ENCODE data around the gene PPFIA1. TPM values are rescaled to one million over a fixed set of nuclear protein-coding genes. Genes with fewer than 3 reads are reported as not detected.
A peak's percentile ranks its signal among the peaks of the same experiment; 100 is the strongest.

Gene PPFIA1
- total and polyA plus RNA-seq, 2 of the 13 experiments (the other 11 are each of a cell fraction or from before 2014, with no cell fraction given) = 29.9 to 45.2 TPM

- TF ChIP-seq PHF20 (CRISPR knock-in tag; IDR thresholded peaks at IDR 0.05) = 0 out of 2 replicates have a peak, but pooled peaks have one; percentile 30
- TF ChIP-seq ZNF839 (CRISPR knock-in tag; IDR thresholded peaks at IDR 0.05; ENCODE audit: borderline replicate concordance) = 0 out of 2 replicates have a peak, but pooled peaks have one; percentile 56
- 0 out of 2 replicates have a peak, but pooled peaks have one; percentile 2 for TF ChIP-seq NKX3-1 (CRISPR knock-in tag; IDR thresholded peaks at IDR 0.05)
- TF ChIP-seq RFX1 (IDR thresholded peaks at IDR 0.05) = no peak
- TF ChIP-seq AKNA (CRISPR knock-in tag; IDR thresholded peaks at IDR 0.05; ENCODE audit: borderline replicate concordance) = no peak
- no peak for TF ChIP-seq ZNF24 (IDR thresholded peaks at IDR 0.05)
- 0 out of 2 replicates have a peak, but pooled peaks have one; percentile 17 for TF ChIP-seq PRDM15 (CRISPR knock-in tag; IDR thresholded peaks at IDR 0.05)
- no peak; the same call in 1 of the 2 replicates for TF ChIP-seq PRMT3 (CRISPR knock-in tag; IDR thresholded peaks at IDR 0.05; ENCODE audit: borderline replicate concordance, low read depth)
- TF ChIP-seq POLR2AphosphoS5 (IDR thresholded peaks at IDR 0.05; ENCODE audit: low read depth, low read length) = peak; percentile 51
- TF ChIP-seq AGO2 (optimal IDR thresholded peaks at IDR 0.05; ENCODE audit: low read depth, low read length) = peak; percentile 18
- TF ChIP-seq ATF2 (CRISPR knock-in tag; IDR thresholded peaks at IDR 0.05) = 0 out of 2 replicates have a peak, but pooled peaks have one; percentile 16
- TF ChIP-seq HCFC1 (IDR thresholded peaks at IDR 0.05; ENCODE audit: low read depth, low read length) = no peak
- TF ChIP-seq ZNF326 (CRISPR knock-in tag; IDR thresholded peaks at IDR 0.05; ENCODE audit: borderline replicate concordance) = no peak
- no peak for TF ChIP-seq CREB3 (CRISPR knock-in tag; IDR thresholded peaks at IDR 0.05)
- no peak for TF ChIP-seq RFX3 (CRISPR knock-in tag; IDR thresholded peaks at IDR 0.05)
- no peak; the same call in 1 of the 2 replicates for TF ChIP-seq MLX (CRISPR knock-in tag; IDR thresholded peaks at IDR 0.05)
- TF ChIP-seq ATRX (CRISPR knock-in tag; IDR thresholded peaks at IDR 0.05; ENCODE audit: borderline replicate concordance) = no peak
Observed at GRCh38 chr11:70270104-70270876, at the start of gene PPFIA1 (continued).

Data from HepG2 (cell line).